Thyroid gland (tissue), 4 donors: Measurements from ENCODE around the gene FTCD. TPM values are rescaled to one million over a fixed set of nuclear protein-coding genes. Genes with fewer than 3 reads are reported as not detected.

ENCODE experiments used
- DNase-seq, 2 donors: peaks; one replicate each; pipeline ENCODE4 v3.0.0-alpha.2; 2019
- H3K27ac ChIP-seq, 3 donors: fragments of 200-600 bp; sonication (generic); 1 replicate in 2 of 3; 2 replicates in 1 of 3; pipeline ENCODE4 v1.5.1; 2016 to 2019; ENCODE audit warnings: mild to moderate bottlenecking in 1 of 3, moderate library complexity in 1 of 3
- H3K27me3 ChIP-seq: fragments of 200-600 bp; sonication (generic); one replicate; pipeline ENCODE4 v1.5.1; 2019
- H3K36me3 ChIP-seq, 2 donors: fragments of 200-600 bp; sonication (generic); one replicate each; pipeline ENCODE4 v1.5.1; 2016 to 2019
- H3K4me1 ChIP-seq, 2 donors: fragments of 200-600 bp; sonication (generic); one replicate each; pipeline ENCODE4 v1.5.1; 2017 to 2019
- H3K4me3 ChIP-seq, 3 donors: fragments of 200-600 bp; sonication (generic); replicated peaks in 1 of 3; 1 replicate in 2 of 3; 2 replicates in 1 of 3; pipeline ENCODE4 v1.5.1; 2016; ENCODE audit warnings: mild to moderate bottlenecking in 1 of 3
- H3K9me3 ChIP-seq: fragments of 200-600 bp; sonication (generic); one replicate; pipeline ENCODE4 v1.5.1; 2017
- POLR2A ChIP-seq, 2 donors: fragments of 450-650 bp; IDR thresholded peaks; one replicate each; pipeline ENCODE4 v1.6.1; 2017; ENCODE audit warnings: antibody characterized with exemption in 2 of 2, mild to moderate bottlenecking in 2 of 2, moderate library complexity in 1 of 2
- WGBS, 2 donors: methylation state at CpG; one replicate each; pipeline ENCODE4 v1.1.5; 2017; 5-methylcytosine and 5-hydroxymethylcytosine counted together
- intact Hi-C: fragments of 100-400 bp; cut with DNase I; formaldehyde crosslinking; loops from one replicate; pipeline ENCODE4 v1.15.1; 2023
- total RNA-seq, 4 donors: library from RNA; depleted of rRNA; stranded (reverse); fragments of >200 nt; gene quantifications; one replicate each; pipeline ENCODE4 v1.2.3, GENCODE V29; 2016
- TF ChIP-seq, protein P1 (sequence below), 6 experiments: fragments of 200-600 bp in 3 of 6; fragments of 450-650 bp in 3 of 6; sonication (generic) in 3 of 6; IDR thresholded peaks; one replicate each; pipeline ENCODE4 v1.5.1; 2016 to 2019; ENCODE audit warnings: antibody characterized with exemption in 6 of 6, mild to moderate bottlenecking in 2 of 6, inconsistent platforms in 1 of 6, moderate library complexity in 1 of 6

Gene FTCD
- total RNA-seq, 4 donors from 2014 or later: 0.78 to 1.2 (median 0.94) TPM; not detected in 1

- no peaks in the 10 kb centered on the region for H3K36me3 ChIP-seq
- DNase-seq: no peak
- H3K27me3 ChIP-seq: no peaks in the 10 kb centered on the region
- intact Hi-C loops: loop anchor here (10.0 kb wide), 1 partner anchor 198 kb away; the partner anchor contains the start of gene COL6A1
- TF ChIP-seq, protein P1, sequence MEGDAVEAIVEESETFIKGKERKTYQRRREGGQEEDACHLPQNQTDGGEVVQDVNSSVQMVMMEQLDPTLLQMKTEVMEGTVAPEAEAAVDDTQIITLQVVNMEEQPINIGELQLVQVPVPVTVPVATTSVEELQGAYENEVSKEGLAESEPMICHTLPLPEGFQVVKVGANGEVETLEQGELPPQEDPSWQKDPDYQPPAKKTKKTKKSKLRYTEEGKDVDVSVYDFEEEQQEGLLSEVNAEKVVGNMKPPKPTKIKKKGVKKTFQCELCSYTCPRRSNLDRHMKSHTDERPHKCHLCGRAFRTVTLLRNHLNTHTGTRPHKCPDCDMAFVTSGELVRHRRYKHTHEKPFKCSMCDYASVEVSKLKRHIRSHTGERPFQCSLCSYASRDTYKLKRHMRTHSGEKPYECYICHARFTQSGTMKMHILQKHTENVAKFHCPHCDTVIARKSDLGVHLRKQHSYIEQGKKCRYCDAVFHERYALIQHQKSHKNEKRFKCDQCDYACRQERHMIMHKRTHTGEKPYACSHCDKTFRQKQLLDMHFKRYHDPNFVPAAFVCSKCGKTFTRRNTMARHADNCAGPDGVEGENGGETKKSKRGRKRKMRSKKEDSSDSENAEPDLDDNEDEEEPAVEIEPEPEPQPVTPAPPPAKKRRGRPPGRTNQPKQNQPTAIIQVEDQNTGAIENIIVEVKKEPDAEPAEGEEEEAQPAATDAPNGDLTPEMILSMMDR (IDR thresholded peaks at IDR 0.05): no peak
- TF ChIP-seq POLR2A (IDR thresholded peaks at IDR 0.05): no peak
- no peak overlapping the region for H3K27ac ChIP-seq
- no peak overlapping the region for H3K4me3 ChIP-seq
- WGBS, 2 donors: 91 to 93% methylated on average over 33 to 43 of the region's 44 CpGs
- no peaks in the 10 kb centered on the region for H3K9me3 ChIP-seq
- H3K4me1 ChIP-seq: no peaks in the 10 kb centered on the region
Measured at GRCh38 chr21:46182548-46183336, 27.4 kb upstream of the FTCD start.

DNA sequence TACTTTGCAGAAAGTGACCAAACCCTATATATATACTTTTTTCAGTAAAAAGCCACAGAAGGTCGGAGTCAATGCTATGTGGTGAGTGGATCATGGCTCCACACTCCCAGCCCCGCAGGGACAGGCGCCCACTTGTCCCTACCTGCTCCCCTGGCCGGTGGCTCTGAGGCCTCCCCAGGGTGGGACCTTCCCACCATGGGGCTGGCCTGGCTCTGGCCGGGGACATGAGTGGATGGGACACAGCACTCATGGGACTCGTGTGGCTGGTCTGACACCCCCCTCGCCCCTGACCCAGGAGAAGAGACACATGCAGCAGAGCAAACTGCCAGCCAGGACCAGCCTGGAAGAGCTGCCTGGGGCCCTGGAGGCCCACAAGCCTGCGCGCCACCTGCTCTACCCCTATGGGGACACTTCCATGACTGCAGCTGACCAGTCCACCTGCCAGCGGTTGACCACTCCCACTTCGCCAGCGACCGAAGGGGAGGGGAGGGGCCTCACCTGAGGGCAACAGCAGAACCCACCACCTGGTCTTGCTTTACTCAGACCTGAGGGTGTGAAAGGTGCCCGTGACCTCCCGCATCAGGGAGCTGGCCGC lies 26.7 kb upstream of the FTCD start:
- no peak overlapping the region for H3K4me3 ChIP-seq
- no peaks in the 10 kb centered on the region for H3K27me3 ChIP-seq
- no peak for TF ChIP-seq POLR2A (IDR thresholded peaks at IDR 0.05)
- TF ChIP-seq, protein P1 (IDR thresholded peaks at IDR 0.05): no peak
- no peaks in the 10 kb centered on the region for H3K9me3 ChIP-seq
- H3K4me1 ChIP-seq: no peaks in the 10 kb centered on the region
- 84 to 88% methylated on average over 8 to 9 of the region's 16 CpGs for WGBS, 2 donors
- intact Hi-C loops: loop anchor here (10.0 kb wide), 1 partner anchor 197 kb away; the partner anchor contains the start of gene COL6A1
- H3K27ac ChIP-seq: no peak overlapping the region
- no peak for DNase-seq
- H3K36me3 ChIP-seq: no peaks in the 10 kb centered on the region

DNA sequence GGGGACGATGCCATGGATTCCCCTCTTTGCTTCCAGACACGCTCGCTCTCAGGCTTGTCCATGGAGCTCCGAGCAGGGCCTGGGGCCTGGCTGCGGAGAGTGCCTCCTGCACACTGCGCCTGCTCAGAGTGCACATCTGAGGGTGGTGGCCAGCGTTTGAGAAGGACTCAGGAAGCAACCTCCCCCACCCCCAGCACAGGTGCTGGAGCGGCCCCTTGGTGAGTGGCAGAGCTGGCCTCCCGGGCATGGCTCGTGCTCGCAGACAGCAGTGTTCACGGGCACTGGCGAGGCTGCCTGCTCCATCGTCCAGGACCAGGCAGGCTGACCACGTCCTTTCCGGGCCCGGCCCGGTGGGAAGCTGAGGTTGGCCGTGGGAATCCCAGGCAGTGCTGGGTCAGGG lies 26.1 kb upstream of the FTCD start:
- 92 to 100% methylated on average over 1 to 9 of the region's 19 CpGs for whole genome bisulfite sequencing, 2 donors
- H3K4me1 ChIP-seq: no peaks in the 10 kb centered on the region
- H3K27ac ChIP-seq: no peak overlapping the region
- H3K27me3 ChIP-seq: no peaks in the 10 kb centered on the region
- H3K36me3 ChIP-seq: no peaks in the 10 kb centered on the region
- TF ChIP-seq, protein P1 (IDR thresholded peaks at IDR 0.05): no peak
- TF ChIP-seq POLR2A (IDR thresholded peaks at IDR 0.05): no peak
- no peak overlapping the region for H3K4me3 ChIP-seq
- intact Hi-C loops: loop anchor here (10.0 kb wide), 1 partner anchor 197 kb away; the partner anchor contains the start of gene COL6A1
- H3K9me3 ChIP-seq: no peaks in the 10 kb centered on the region
- DNase-seq: no peak

GRCh38 chr21:46180778-46181391 lies 25.5 kb upstream of the FTCD start:
- 80 to 90% methylated on average over 4 to 7 of the region's 26 CpGs for WGBS, 2 donors
- no peaks in the 10 kb centered on the region for H3K4me1 ChIP-seq
- TF ChIP-seq POLR2A (IDR thresholded peaks at IDR 0.05): no peak
- TF ChIP-seq, protein P1 (IDR thresholded peaks at IDR 0.05): no peak
- no peaks in the 10 kb centered on the region for H3K9me3 ChIP-seq
- no peak for DNase-seq
- no peak overlapping the region for H3K27ac ChIP-seq
- intact Hi-C loops: loop anchor here (10.0 kb wide), 1 partner anchor 196 kb away; the partner anchor contains the start of gene COL6A1
- no peak overlapping the region for H3K4me3 ChIP-seq
- H3K36me3 ChIP-seq: no peaks in the 10 kb centered on the region
- no peaks in the 10 kb centered on the region for H3K27me3 ChIP-seq
